Stimulated activated CD4-positive, alpha-beta T cell treated with anti-CD3 and anti-CD28 coated beads, Interleukin-1b, Interleukin-23, amount 100 ng/mL, for 1 hour (primary cell): ENCODE results near the gene RAB30.

ENCODE experiments used
- DNase-seq, 2 donors: peaks; one replicate each; pipeline ENCODE4 v3.0.0-alpha.2; 2020; ENCODE audit warnings: low read depth in 2 of 2

RAB30 gene

GRCh38 chr11:83071567-83072349, at the start of gene RAB30:
TSS of gene RAB30 (minus strand) at chr11:83071897. CDS start at chr11:82997316, 74,581 bp downstream.
- peak; percentile 67 to 84 for DNase-seq

- no peak for DNase-seq
Observed at GRCh38 chr11:83120327-83120726, 48.6 kb upstream of the RAB30 start.

GRCh38 chr11:83119216-83119615, 47.5 kb upstream of the RAB30 start:
- no peak for DNase-seq

GRCh38 chr11:83118814-83119213, 47.1 kb upstream of the RAB30 start:
- no peak for DNase-seq

- no peak for DNase-seq
Observed at GRCh38 chr11:83116015-83116641, 44.4 kb upstream of the RAB30 start.

- DNase-seq: no peak
Observed at GRCh38 chr11:83115551-83115950, 43.9 kb upstream of the RAB30 start.

- no peak for DNase-seq
Observed at GRCh38 chr11:83115026-83115425, 43.3 kb upstream of the RAB30 start.

GRCh38 chr11:83112886-83113285, 41.2 kb upstream of the RAB30 start:
- DNase-seq: no peak

GRCh38 chr11:83105168-83105567, 33.5 kb upstream of the RAB30 start:
- no peak for DNase-seq

GRCh38 chr11:83102834-83103233, 31.1 kb upstream of the RAB30 start:
- DNase-seq: no peak

- no peak for DNase-seq
Observed at GRCh38 chr11:83097429-83098075, 25.9 kb upstream of the RAB30 start.

GRCh38 chr11:83093634-83094033, 21.9 kb upstream of the RAB30 start:
- DNase-seq: no peak

GRCh38 chr11:83092488-83093384, 21.0 kb upstream of the RAB30 start:
- DNase-seq: no peak

GRCh38 chr11:83088965-83089364, 17.3 kb upstream of the RAB30 start:
- DNase-seq: no peak

- no peak for DNase-seq
Observed at GRCh38 chr11:83087035-83087434, 15.3 kb upstream of the RAB30 start.

- no peak for DNase-seq
Observed at GRCh38 chr11:83079820-83080219, 8.1 kb upstream of the RAB30 start.

GRCh38 chr11:83078269-83078668, 6.6 kb upstream of the RAB30 start:
- DNase-seq: no peak

- DNase-seq: no peak
Observed at GRCh38 chr11:83073884-83074283, 2.2 kb upstream of the RAB30 start.

- no peak for DNase-seq
Observed at GRCh38 chr11:83073258-83073657, 1.6 kb upstream of the RAB30 start.

GRCh38 chr11:83072350-83073242, 899 bp upstream of the RAB30 start:
- DNase-seq: no peak
